Sigmoid colon (tissue), 7 donors: ENCODE data around the gene TMEM129. TPM values are rescaled to one million over a fixed set of nuclear protein-coding genes. Genes with fewer than 3 reads are reported as not detected.

Source experiments
- polyA plus RNA-seq, 3 donors: library from polyadenylated mRNA; stranded (reverse); fragments of 200-250 nt; gene quantifications; one replicate each; pipeline ENCODE4 v1.2.3, GENCODE V29; 2013
- small RNA-seq, 3 donors: library from RNA; depleted of rRNA; stranded (forward); fragments of <200 nt; gene quantifications; one replicate each; pipeline ENCODE3, GENCODE V24; 2016
- total RNA-seq, 4 donors: library from RNA; depleted of rRNA; stranded (reverse); fragments of >200 nt; gene quantifications; one replicate each; pipeline ENCODE4 v1.1.0, GENCODE V29; 2016
- donor health status: healthy with polysubstance abuse.
- donor health status: Bipolar disorder and iron deficiency.
- donor health status: healthy.

The TMEM129 gene
- total and polyA plus RNA-seq, 7 donors: 16.9 to 51.4 (median 42.4) TPM

Small RNA genes lying within 50 kb of the gene (small RNA-seq; reads per million reads assigned to genes)
- gene RF00019: 0 reads per million in 3 donors

Other genes with a start within 250 kb of the TMEM129 start
- 1 to 10 TPM in 3 of 4 donors, under 1 TPM in 1; 0.82 to 4.1 (median 1.7) TPM for gene FAM53A, start 37.0 kb downstream of the TMEM129 start, total RNA-seq
- 1 to 10 TPM in 2 of 3 donors, under 1 TPM in 1; 0.23 to 1.8 (median 1.4) TPM for gene FAM53A, start 37.0 kb downstream of the TMEM129 start, polyA plus RNA-seq
- gene SLBP, start 9.0 kb downstream of the TMEM129 start, total RNA-seq: 10 to 100 TPM; 32.3 to 48.9 (median 40.2) TPM
- gene SLBP, start 9.0 kb downstream of the TMEM129 start, polyA plus RNA-seq: 10 to 100 TPM; 34.0 to 36.0 (median 35.8) TPM
- gene TACC3, start 198 bp upstream of the TMEM129 start, total RNA-seq: 10 to 100 TPM in 1 of 4 donors, 1 to 10 TPM in 3; 4.3 to 13.0 (median 6.9) TPM
- 10 to 100 TPM in 2 of 3 donors, 1 to 10 TPM in 1; 4.8 to 55.9 (median 11.8) TPM for gene TACC3, start 198 bp upstream of the TMEM129 start, polyA plus RNA-seq
- under 1 TPM; 0.16 to 0.83 (median 0.56) TPM for gene FGFR3, start 72.0 kb upstream of the TMEM129 start, total RNA-seq
- 10 to 100 TPM in 1 of 3 donors, 1 to 10 TPM in 2; 3.7 to 14.0 (median 6.0) TPM for gene FGFR3, start 72.0 kb upstream of the TMEM129 start, polyA plus RNA-seq
- gene LETM1, start 134.8 kb upstream of the TMEM129 start, total RNA-seq: 10 to 100 TPM; 15.0 to 22.4 (median 17.8) TPM
- 10 to 100 TPM; 11.4 to 91.6 (median 36.1) TPM for gene LETM1, start 134.8 kb upstream of the TMEM129 start, polyA plus RNA-seq
- gene NSD2, start 150.1 kb upstream of the TMEM129 start, total RNA-seq: 10 to 100 TPM; 33.9 to 56.5 (median 38.0) TPM
- 10 to 100 TPM in 2 of 3 donors, 1 to 10 TPM in 1; 7.2 to 57.9 (median 22.4) TPM for gene NSD2, start 150.1 kb upstream of the TMEM129 start, polyA plus RNA-seq